Retinal pigment epithelial cell (primary cell): ENCODE results near the gene DYNC1H1.
A peak's percentile ranks its signal among the peaks of the same experiment; 100 is the strongest.

Source experiments
- DNase-seq: peaks from one replicate; pipeline ENCODE4 v3.0.0-alpha.2; 2010; ENCODE audit warnings: low read depth
- H3K4me3 ChIP-seq: 2 replicates; pipeline ENCODE4 v1.5.1; 2011; ENCODE audit warnings: mild to moderate bottlenecking, low read length, control low read depth, moderate library complexity
- CTCF ChIP-seq: conservative IDR thresholded peaks from 2 replicates; pipeline ENCODE4 v1.5.1; 2011; ENCODE audit warnings: low read depth, low read length, control low read depth, inconsistent platforms

Gene DYNC1H1

DNA sequence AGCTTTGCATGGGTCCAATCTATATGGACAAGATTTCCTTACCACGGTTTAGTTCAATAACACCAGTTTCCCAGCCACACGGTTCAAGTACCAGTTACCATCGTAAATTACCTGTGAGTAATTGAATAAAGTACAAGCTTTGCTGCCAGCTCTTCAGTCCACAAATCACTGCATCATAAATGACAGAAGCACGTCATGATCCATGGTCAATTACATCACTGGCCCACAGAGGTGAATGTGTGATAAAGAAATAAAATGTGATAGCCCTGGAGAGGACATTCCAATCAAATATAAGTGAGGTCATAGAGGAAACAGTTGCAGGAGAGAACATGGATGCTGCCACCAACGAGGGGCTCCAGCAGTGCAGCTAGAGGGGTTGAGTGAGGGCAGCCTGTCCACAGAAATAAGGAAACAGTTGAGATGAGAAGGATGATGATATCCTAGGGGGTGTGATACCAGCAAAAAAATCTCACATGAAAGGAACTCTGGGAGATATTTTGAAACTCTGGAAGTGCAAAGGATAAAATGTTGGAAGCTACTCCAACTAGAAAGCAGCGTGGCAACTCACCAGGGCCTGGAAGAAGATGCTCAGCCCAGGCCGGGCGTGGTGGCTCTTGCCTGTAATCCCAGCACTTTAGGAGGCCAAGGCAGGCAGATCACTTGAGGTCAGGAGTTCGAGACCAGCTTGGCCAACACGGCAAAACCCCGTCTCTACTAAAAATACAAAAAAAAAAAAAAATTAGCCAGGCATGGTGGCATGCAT is 5.8 kb upstream of the DYNC1H1 start:
- no peak for TF ChIP-seq CTCF
- H3K4me3 ChIP-seq: no peak overlapping the region

DNA sequence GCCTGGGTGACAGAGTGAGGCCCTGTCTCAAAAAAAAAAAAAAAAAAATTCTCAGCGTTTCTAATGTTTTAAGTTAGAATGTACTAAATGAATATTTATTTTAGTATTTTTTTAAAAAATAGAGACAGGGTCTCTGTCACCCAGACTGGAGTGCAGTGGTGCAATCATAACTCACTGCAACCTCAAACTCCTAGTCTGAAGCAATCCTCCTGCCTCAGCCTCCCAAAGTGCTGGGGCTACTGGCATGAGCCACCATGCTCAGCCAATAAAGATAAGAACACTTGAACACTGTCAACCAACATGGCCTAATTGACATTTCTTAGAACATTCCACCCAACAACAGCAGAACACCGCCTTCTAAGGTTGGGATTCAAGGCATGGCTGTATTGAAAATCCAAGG is 5.1 kb upstream of the DYNC1H1 start:
- no peak for TF ChIP-seq CTCF
- H3K4me3 ChIP-seq: no peak overlapping the region
- no peak for DNase-seq

More for the DNA sequence above, 5.8 kb upstream of the DYNC1H1 start:
- DNase-seq: no peak

DNA sequence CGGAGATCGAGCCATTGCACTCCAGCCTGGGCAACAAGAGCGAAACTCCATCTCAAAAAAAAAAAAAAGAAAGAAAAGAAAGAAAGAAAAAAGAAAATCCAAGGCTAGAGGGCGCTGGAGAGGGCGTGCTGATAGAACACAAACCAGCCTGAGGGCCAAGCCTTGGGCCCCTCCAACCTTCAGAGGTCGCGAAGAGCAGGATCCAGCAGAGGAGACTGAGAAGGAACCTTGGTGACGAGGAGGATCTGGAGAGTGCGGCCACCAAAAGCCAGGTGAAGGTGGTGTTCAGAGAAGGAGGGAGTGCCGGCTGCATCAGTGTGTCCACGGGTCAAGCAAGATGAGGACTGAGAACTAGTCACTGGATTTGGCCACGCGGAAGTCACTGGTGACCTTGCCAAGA is 4.1 kb upstream of the DYNC1H1 start:
- H3K4me3 ChIP-seq: no peak overlapping the region
- peak; percentile 55 for TF ChIP-seq CTCF
- no peak for DNase-seq

DNA sequence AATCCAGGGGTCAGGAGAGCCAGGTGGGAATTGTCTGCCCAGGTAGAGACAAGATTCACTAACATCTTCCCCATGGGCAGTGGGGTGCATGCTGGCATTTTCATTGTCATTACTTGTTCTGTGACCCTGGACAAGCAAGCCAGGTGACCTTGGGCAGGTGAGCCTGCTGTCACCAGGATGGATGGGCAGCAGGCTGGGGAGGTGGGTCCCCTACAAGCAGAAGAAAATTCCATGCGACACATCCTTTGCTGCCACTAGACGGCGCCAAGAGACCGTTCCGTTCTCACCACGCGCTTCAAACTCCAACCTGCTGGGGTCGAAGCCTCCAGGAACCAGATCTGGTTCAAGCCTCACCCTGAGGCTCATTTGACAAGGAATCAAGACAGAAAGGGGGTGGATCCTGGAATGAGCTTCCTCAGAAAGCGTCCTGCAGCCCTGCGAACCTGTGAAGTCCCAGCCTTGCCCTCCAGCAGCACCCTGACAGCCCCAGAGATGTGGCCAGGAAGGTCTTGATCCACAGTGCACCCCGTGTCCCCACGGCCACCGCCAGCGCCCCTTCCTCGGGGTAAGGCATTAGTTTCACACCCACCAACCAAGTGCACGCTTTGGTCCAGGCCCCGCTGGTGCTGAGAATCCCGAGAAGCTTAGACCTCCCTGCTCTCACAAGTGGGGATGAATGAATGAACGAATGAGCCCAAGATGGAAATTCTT is 3.2 kb upstream of the DYNC1H1 start:
- no peak overlapping the region for H3K4me3 ChIP-seq
- TF ChIP-seq CTCF: peak; percentile 90
- no peak for DNase-seq

- no peak overlapping the region for H3K4me3 ChIP-seq
- TF ChIP-seq CTCF: no peak
- no peak for DNase-seq
Observed at GRCh38 chr14:101961746-101962502, 2.4 kb upstream of the DYNC1H1 start.

GRCh38 chr14:101962503-101962874 is 1.9 kb upstream of the DYNC1H1 start:
- DNase-seq: peak; percentile 50
- no peak overlapping the region for H3K4me3 ChIP-seq
- no peak for TF ChIP-seq CTCF
